K562 (cell line): ENCODE data around the gene SZT2. TPM values are rescaled to one million over a fixed set of nuclear protein-coding genes. Genes with fewer than 3 reads are reported as not detected.

Experiments used
- ATAC-seq: fragments of 200-7000 bp; cut with Tn5 transposase; 3 replicates; pipeline ENCODE4 v1.9.1; 2020; ENCODE audit warnings: moderate library complexity
- BruUV-seq: library from RNA; stranded (reverse); fragments of 400-500 nt; replicated peaks from 2 replicates; lab custom pipeline; 2021; lab: Mats Ljungman, UMichigan
- CTCF ChIA-PET: fragments of 300-600 bp; formaldehyde crosslinking; extraction: SDS; loops from one replicate; lab custom pipeline; 2021; ENCODE audit warnings: low intra/inter-chr PET ratio; lab: Yijun Ruan, JAX
- POLR2A ChIA-PET: fragments of 300-600, 350-650 bp; sonication (Branson Sonifier 250); formaldehyde crosslinking; extraction: SDS; loops from one replicate; lab custom pipeline; 2021; ENCODE audit warnings: antibody characterized with exemption, inconsistent platforms; lab: Yijun Ruan, JAX
- DNase-seq, 4 experiments: peaks; one replicate each; pipeline versions ENCODE4 v3.0.0 to v3.0.0-alpha.2; 2011 to 2018; ENCODE audit warnings: low spot score in 3 of 4, mixed read lengths in 3 of 4; ENCODE audit errors: extremely low read depth in 1 of 4
- FAIRE-seq: peaks from 2 replicates; lab custom pipeline; 2011; peaks lifted over from hg19 to GRCh38; lab: Jason Lieb, UNC
- H2AFZ ChIP-seq: 2 replicates; pipeline ENCODE4 v1.6.0; 2011; ENCODE audit warnings: low read depth, low read length, control low read depth, inconsistent platforms
- H3K27ac ChIP-seq: fragments of 200-600 bp; 3 replicates; pipeline ENCODE4 v1.8.0; 2011; ENCODE audit warnings: low read depth, mild to moderate bottlenecking, control low read depth, inconsistent platforms, low read length, moderate library complexity, mixed read lengths; ENCODE audit errors: extremely low read depth
- H3K27me3 ChIP-seq, 2 experiments: fragments of 300-600 bp in 1 of 2; 2 replicates in 1 of 2; 3 replicates in 1 of 2; pipeline versions ENCODE4 v1.6.0 to v1.8.0; 2011; ENCODE audit warnings: inconsistent platforms in 2 of 2, low read length in 2 of 2, mild to moderate bottlenecking in 1 of 2, mixed read lengths in 1 of 2, moderate library complexity in 1 of 2; ENCODE audit not compliant: control insufficient read depth in 2 of 2, insufficient read depth in 2 of 2
- H3K36me3 ChIP-seq: fragments of 300-600 bp; 3 replicates; pipeline ENCODE4 v1.8.0; 2011; ENCODE audit warnings: mild to moderate bottlenecking, low read length, inconsistent platforms; ENCODE audit not compliant: control insufficient read depth, insufficient read depth
- H3K4me1 ChIP-seq, 2 experiments: fragments of 200-600 bp in 1 of 2; replicated peaks in 1 of 2; 2 replicates in 1 of 2; 3 replicates in 1 of 2; pipeline versions ENCODE4 v1.5.1 to v1.8.0; 2011; ENCODE audit warnings: inconsistent platforms in 2 of 2, low read length in 2 of 2, mild to moderate bottlenecking in 1 of 2, mixed read lengths in 1 of 2, moderate library complexity in 1 of 2; ENCODE audit not compliant: control insufficient read depth in 2 of 2, insufficient read depth in 2 of 2
- H3K4me2 ChIP-seq: 2 replicates; pipeline ENCODE4 v1.6.1; 2011; ENCODE audit warnings: low read length, control low read depth, inconsistent platforms, mixed read lengths; ENCODE audit not compliant: insufficient read depth
- H3K4me3 ChIP-seq: fragments of 200-600 bp; sonication (generic), shearing (Covaris generic); 2 replicates; pipeline ENCODE4 v1.5.1; 2016; ENCODE audit warnings: control low read depth, inconsistent platforms
- H3K79me2 ChIP-seq: fragments of 200-600 bp; 3 replicates; pipeline ENCODE4 v1.8.0; 2011; ENCODE audit warnings: low read length, inconsistent platforms; ENCODE audit not compliant: control insufficient read depth, insufficient read depth
- H3K9ac ChIP-seq, 2 experiments: 2 replicates each; pipeline versions ENCODE4 v1.6.0 to v1.6.1; 2011; ENCODE audit warnings: low read depth in 2 of 2, low read length in 2 of 2, control low read depth in 1 of 2, inconsistent platforms in 1 of 2, mild to moderate bottlenecking in 1 of 2, mixed read lengths in 1 of 2; ENCODE audit not compliant: insufficient read depth in 1 of 2
- H3K9me1 ChIP-seq: one replicate; pipeline ENCODE4 v1.6.0; 2011; ENCODE audit warnings: inconsistent platforms, mild to moderate bottlenecking, low read length, moderate library complexity; ENCODE audit not compliant: control insufficient read depth, insufficient read depth
- H3K9me3 ChIP-seq: replicated peaks from 2 replicates; pipeline ENCODE4 v1.5.1; 2011; ENCODE audit warnings: low read depth, low read length, inconsistent platforms; ENCODE audit not compliant: control insufficient read depth, insufficient read depth
- H4K20me1 ChIP-seq: replicated peaks from 2 replicates; pipeline ENCODE4 v1.6.1; 2011; ENCODE audit warnings: low read length, inconsistent platforms, mixed read lengths; ENCODE audit not compliant: control insufficient read depth, insufficient read depth
- HOXB6 ChIP-seq: fragments of 250-450 bp; sonication (Bioruptor Pico); IDR thresholded peaks from 2 replicates; pipeline ENCODE4 v1.5.1; 2022; ENCODE audit warnings: mild to moderate bottlenecking, borderline replicate concordance
- PHF20 ChIP-seq: fragments of 450-650 bp; IDR thresholded peaks from 2 replicates; pipeline ENCODE4 v1.6.1; 2018; ENCODE audit not compliant: partially characterized antibody
- SIX5 ChIP-seq, 2 experiments: IDR thresholded peaks; 2 replicates each; pipeline ENCODE4 v1.6.1; 2011; ENCODE audit warnings: low read length in 2 of 2, borderline replicate concordance in 1 of 2, low read depth in 1 of 2, mild to moderate bottlenecking in 1 of 2, moderate library complexity in 1 of 2; ENCODE audit not compliant: insufficient read depth in 1 of 2
- WGBS: fragments of 100-300 bp; shearing (Covaris generic); methylation state at CpG from one replicate; pipeline ENCODE4 v1.1.6; 2016; ENCODE audit warnings: low coverage, mixed read lengths; ENCODE audit not compliant: insufficient coverage; ENCODE audit errors: missing lambda C conversion rate; 5-methylcytosine and 5-hydroxymethylcytosine counted together
- in situ Hi-C: fragments of 300-500 bp; cut with MboI; formaldehyde crosslinking; loops from 4 replicates; pipeline ENCODE4 v1.15.0; 2018; ENCODE audit warnings: inconsistent platforms, mixed read lengths
- intact Hi-C: fragments of 100-400 bp; cut with micrococcal nuclease; formaldehyde crosslinking; loops from 2 replicates; pipeline ENCODE4 v1.14.2; 2022
- polyA plus RNA-seq, 8 experiments: library from polyadenylated mRNA; depleted of rRNA in 4 of 8; stranded (reverse) in 5 of 8; unstranded in 3 of 8; fragments of >200 nt; fragmentation: Nextera tagmentation in 2 of 8; fragmentation: Illumina TruSeq in 1 of 8; extraction: Ambion mirVana in 2 of 8; extraction: Trizol in 1 of 8; gene quantifications; 2 replicates each; pipeline versions ENCODE4 v1.2.1 to v1.2.3, GENCODE V29; 2011 to 2014; ENCODE audit warnings: inconsistent platforms in 1 of 8, missing spikeins in 1 of 8
- total RNA-seq, 7 experiments: library from RNA; depleted of rRNA in 6 of 7; stranded (reverse); fragments of >200 nt in 6 of 7; fragmentation: Illumina TruSeq in 2 of 7; extraction: Trizol in 2 of 7; gene quantifications; 2 replicates each; pipeline versions ENCODE4 v1.2.1 to v1.2.3, GENCODE V29; 2011 to 2021; ENCODE audit warnings: low replicate concordance in 1 of 7
- TF ChIP-seq, protein P1 (sequence below): fragments of 250-450 bp; sonication (Bioruptor Pico); IDR thresholded peaks from 2 replicates; pipeline ENCODE4 v1.5.0; 2021
- TF ChIP-seq, protein P2 (sequence below): sonication (generic); formaldehyde crosslinking; IDR thresholded peaks from 2 replicates; pipeline ENCODE4 v1.9.0; 2022; ENCODE audit warnings: mild to moderate bottlenecking, missing genetic modification reagents

The SZT2 gene
- total and polyA plus RNA-seq, 9 of the 15 experiments (the other 6 are each of a cell fraction or from before 2014, with no cell fraction given), result 0.88 to 31.0 (median 12.8) TPM

DNA sequence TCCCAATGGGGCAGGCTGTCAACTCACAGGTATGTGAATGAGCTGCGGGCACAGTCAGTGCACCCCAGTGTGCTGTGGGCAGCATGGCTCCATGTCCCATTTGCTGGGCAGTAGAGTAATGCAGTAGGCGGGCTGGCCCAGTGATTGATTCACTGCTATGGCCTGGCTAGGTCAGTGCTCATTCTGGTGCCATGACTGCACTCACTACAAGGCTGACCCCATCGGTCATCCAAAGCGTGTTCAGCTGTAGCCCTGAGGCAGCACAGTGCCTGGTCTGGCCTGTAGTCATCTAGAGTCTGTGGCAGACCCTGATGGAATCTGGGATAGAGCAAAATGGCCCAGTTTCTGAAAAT is 56.7 kb downstream of the SZT2 start:
- peaks cover 4% of the 10 kb centered on the region; the same call in 1 of the 2 replicates for H4K20me1 ChIP-seq
- no peaks in the 10 kb centered on the region for H3K9me3 ChIP-seq
- ATAC-seq (no peak), FAIRE-seq (peak; percentile 6), DNase-seq (no peak)
- H3K4me3 ChIP-seq, result no peak overlapping the region
- no peak overlapping the region for H2AFZ ChIP-seq
- no TSS peak for BruUV-seq
- no peaks in the 10 kb centered on the region for H3K27me3 ChIP-seq
- H3K9ac ChIP-seq, result peak overlapping the region in 1 of 2 experiments; percentile 0; a peak in 1 of 4 replicates
- no peak overlapping the region for H3K4me2 ChIP-seq
- POLR2A ChIA-PET, result interaction anchor here (0.6 kb wide), 1 partner anchor 680 kb away, joined by 3 read pairs; no protein-coding TSS in a partner anchor
- no peaks in the 10 kb centered on the region for H3K79me2 ChIP-seq
- CTCF ChIA-PET, result no interaction called here
- peaks cover 66% of the 10 kb centered on the region; the same call in 2 of the 3 replicates for H3K36me3 ChIP-seq
- H3K4me1 ChIP-seq, result peaks cover 8 to 10% of the 10 kb centered on the region in 2 experiments; a peak in 4 of 5 replicates
- TF ChIP-seq, protein P1, sequence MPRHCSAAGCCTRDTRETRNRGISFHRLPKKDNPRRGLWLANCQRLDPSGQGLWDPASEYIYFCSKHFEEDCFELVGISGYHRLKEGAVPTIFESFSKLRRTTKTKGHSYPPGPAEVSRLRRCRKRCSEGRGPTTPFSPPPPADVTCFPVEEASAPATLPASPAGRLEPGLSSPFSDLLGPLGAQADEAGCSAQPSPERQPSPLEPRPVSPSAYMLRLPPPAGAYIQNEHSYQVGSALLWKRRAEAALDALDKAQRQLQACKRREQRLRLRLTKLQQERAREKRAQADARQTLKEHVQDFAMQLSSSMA, result no peak
- TF ChIP-seq HOXB6 (CRISPR knock-in tag) (no peak), PHF20 (no peak), SIX5 (IDR thresholded peaks at IDR 0.05; ENCODE audit: borderline replicate concordance in 1 of 2, insufficient read depth in 1 of 2, low read depth in 1 of 2, low read length in 2 of 2) (no peak)
- TF ChIP-seq, protein P2, sequence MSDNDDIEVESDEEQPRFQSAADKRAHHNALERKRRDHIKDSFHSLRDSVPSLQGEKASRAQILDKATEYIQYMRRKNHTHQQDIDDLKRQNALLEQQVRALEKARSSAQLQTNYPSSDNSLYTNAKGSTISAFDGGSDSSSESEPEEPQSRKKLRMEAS (CRISPR knock-in tag), result 0 out of 2 replicates have a peak, but pooled peaks have one; percentile 15
- H3K9me1 ChIP-seq, result peaks cover 4% of the 10 kb centered on the region
- 86% methylated on average over 4 of the region's 4 CpGs for WGBS
- intact Hi-C loops, result no loop called here
- in situ Hi-C loops, result no loop called here
- H3K27ac ChIP-seq, result no peak overlapping the region
